ENCODE results near the gene ZBTB42. TPM values are rescaled to one million over a fixed set of nuclear protein-coding genes. Genes with fewer than 3 reads are reported as not detected.

Gene ZBTB42
- total RNA-seq, 4 donors from 2014 or later, result 5.9 to 24.3 (median 11.7) TPM

DNA sequence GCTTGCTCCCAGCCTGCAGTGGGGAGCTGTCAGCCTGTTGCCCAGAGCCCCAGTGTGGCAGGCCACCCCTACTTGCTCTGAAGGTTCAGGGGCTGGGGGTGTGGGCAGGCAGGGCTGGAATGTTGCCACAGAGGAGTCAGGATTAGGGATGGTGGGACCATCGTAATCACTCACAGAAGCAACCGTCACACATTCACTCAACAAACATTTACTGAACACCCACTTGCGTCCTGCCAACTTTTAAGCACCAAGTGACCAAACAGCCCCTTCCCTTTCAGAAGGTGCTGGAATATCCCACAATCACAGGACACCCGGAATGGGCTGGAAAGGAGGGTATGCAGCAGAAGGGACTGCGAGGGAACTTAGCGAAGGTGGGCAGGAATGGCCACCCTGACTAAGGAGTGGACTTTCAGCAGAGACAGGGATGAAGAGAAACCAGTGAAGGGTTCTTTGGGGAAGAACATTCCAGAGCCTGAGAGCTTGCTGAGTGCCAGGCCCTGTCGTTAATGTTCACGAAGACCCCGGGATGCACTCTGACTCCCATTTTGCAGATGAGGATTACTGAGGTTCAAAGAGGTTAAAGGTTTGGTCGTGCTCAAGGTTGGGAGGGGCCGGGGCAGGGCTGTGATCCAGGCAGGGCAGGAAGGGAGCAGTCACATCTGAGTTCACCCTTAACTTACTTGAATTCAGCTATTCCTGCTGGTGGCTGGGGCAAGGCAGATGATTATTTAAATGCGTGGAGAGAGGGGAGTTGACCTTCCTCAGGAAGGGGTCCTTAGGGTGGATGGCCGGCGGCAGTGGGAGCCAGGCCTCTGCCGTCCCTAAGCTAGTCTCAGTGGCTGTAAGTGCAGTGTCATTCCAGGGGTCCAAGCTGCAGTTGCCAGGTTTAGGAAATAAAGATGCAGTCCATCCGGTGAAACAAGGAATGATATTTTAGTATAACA is 2.3 kb upstream of the ZBTB42 start:
- whole genome bisulfite sequencing, 2 donors (ENCODE audit: low coverage in 1 of 2), result 73 to 90% methylated on average over 5 to 16 of the region's 16 CpGs
- no peaks in the 10 kb centered on the region for H3K9me3 ChIP-seq
- H3K36me3 ChIP-seq, result no peaks in the 10 kb centered on the region
- intact Hi-C loops (cut with DNase I; ENCODE audit: low total_unique reads), result no loop called here
- peaks cover 26 to 56% (median 41%) of the 10 kb centered on the region in 4 donors for H3K4me1 ChIP-seq
- H3K27me3 ChIP-seq, result no peaks in the 10 kb centered on the region
- no peak for DNase-seq
- peak overlapping the region; percentile 90 to 94 (median 91) for H3K27ac ChIP-seq
- no peak for TF ChIP-seq POLR2AphosphoS5 (IDR thresholded peaks at IDR 0.05)
- in situ Hi-C loops (cut with MboI; ENCODE audit: low pct_ligation_motif_present in 1 of 4, low pct_unique_long_range_greater_than_20kb in 1 of 4, low sequenced_read_pairs in 3 of 4), result no loop called here
- no peak overlapping the region for H3K4me3 ChIP-seq

GRCh38 chr14:104799244-104800014 is 1.5 kb upstream of the ZBTB42 start:
- Histone ChIP-seq H3K36me3 (no peaks in the 10 kb centered on the region), H3K27ac (peak overlapping the region; percentile 90 to 94 (median 91)), H3K9me3 (no peaks in the 10 kb centered on the region), H3K27me3 (no peaks in the 10 kb centered on the region), H3K4me3 (peak overlapping the region in 3 of 4 donors; percentile 58 to 64 (median 59)), H3K4me1 (peaks cover 17 to 48% (median 33%) of the 10 kb centered on the region in 4 donors)
- 48 to 54% methylated on average over 11 to 21 of the region's 21 CpGs for WGBS, 2 donors (ENCODE audit: low coverage in 1 of 2)
- DNase-seq, result no peak
- TF ChIP-seq, protein P1, sequence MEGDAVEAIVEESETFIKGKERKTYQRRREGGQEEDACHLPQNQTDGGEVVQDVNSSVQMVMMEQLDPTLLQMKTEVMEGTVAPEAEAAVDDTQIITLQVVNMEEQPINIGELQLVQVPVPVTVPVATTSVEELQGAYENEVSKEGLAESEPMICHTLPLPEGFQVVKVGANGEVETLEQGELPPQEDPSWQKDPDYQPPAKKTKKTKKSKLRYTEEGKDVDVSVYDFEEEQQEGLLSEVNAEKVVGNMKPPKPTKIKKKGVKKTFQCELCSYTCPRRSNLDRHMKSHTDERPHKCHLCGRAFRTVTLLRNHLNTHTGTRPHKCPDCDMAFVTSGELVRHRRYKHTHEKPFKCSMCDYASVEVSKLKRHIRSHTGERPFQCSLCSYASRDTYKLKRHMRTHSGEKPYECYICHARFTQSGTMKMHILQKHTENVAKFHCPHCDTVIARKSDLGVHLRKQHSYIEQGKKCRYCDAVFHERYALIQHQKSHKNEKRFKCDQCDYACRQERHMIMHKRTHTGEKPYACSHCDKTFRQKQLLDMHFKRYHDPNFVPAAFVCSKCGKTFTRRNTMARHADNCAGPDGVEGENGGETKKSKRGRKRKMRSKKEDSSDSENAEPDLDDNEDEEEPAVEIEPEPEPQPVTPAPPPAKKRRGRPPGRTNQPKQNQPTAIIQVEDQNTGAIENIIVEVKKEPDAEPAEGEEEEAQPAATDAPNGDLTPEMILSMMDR (IDR thresholded peaks at IDR 0.05), result peak in 1 of 5 experiments; percentile 6
- no peak for TF ChIP-seq EP300 (IDR thresholded peaks at IDR 0.05; ENCODE audit: low read depth)
- in situ Hi-C loops (cut with MboI; ENCODE audit: low pct_ligation_motif_present in 1 of 4, low pct_unique_long_range_greater_than_20kb in 1 of 4, low sequenced_read_pairs in 3 of 4), result no loop called here
- intact Hi-C loops (cut with DNase I; ENCODE audit: low total_unique reads), result no loop called here

DNA sequence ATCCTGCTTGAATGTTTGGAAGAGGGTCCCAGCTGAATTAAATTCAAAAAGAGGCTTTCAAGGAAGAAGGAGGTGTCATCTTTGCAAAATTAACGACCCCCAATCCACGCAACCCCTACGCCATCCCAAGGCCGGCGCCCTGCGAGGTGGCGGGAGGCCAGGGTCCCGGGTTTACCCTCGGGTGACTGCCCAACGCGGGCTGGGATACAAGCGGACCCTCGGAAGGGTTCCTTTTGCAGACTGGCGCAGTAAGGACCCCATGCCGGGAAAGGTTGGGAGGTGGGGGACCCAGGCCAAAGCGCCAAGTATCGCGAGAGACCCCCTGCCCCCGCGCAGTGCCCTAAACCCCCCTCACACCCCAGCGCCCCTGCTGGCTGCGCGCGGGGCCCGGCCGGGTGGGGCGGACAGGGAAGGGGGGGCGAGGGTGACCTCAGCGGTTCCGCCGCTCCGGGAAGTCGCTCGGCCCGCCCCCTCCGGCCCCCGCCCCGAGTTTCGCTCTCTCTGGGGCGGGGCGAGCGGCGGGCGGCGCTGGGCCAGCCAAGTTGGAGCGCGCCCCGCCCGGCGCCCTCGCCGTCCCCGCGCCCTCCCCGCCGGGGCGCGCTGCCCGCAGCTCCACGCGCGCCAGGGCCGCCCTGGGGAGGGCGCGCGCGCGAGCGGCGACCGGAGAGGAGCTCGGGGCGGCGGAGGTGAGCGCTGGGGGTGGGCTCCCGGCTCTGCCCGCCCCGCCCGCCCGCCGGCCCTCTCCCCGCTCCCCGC is 708 bp upstream of the ZBTB42 start:
- Histone ChIP-seq H3K27me3 (no peaks in the 10 kb centered on the region), H3K36me3 (no peaks in the 10 kb centered on the region), H3K4me3 (peak overlapping the region; percentile 41 to 64 (median 58)), H3K4me1 (peaks cover 16 to 45% (median 31%) of the 10 kb centered on the region in 4 donors), H3K9me3 (no peaks in the 10 kb centered on the region), H3K27ac (peak overlapping the region; percentile 90 to 94 (median 91))
- in situ Hi-C loops (cut with MboI; ENCODE audit: low pct_ligation_motif_present in 1 of 4, low pct_unique_long_range_greater_than_20kb in 1 of 4, low sequenced_read_pairs in 3 of 4) (no loop called here), intact Hi-C loops (cut with DNase I; ENCODE audit: low total_unique reads) (no loop called here)
- DNase-seq, result peak; percentile 92
- 6% methylated on average over 15 of the region's 83 CpGs; no CpG with 5 or more reads in 1 of the 2 donors for WGBS, 2 donors (ENCODE audit: low coverage in 1 of 2)
- TF ChIP-seq POLR2AphosphoS5 (IDR thresholded peaks at IDR 0.05), result peak; percentile 46 to 74 (median 61)
- TF ChIP-seq POLR2A (IDR thresholded peaks at IDR 0.05), result peak; percentile 31
- no peak for TF ChIP-seq EP300 (IDR thresholded peaks at IDR 0.05; ENCODE audit: low read depth)
- TF ChIP-seq, protein P1 (IDR thresholded peaks at IDR 0.05), result peak; percentile 45 to 74 (median 54)

DNA sequence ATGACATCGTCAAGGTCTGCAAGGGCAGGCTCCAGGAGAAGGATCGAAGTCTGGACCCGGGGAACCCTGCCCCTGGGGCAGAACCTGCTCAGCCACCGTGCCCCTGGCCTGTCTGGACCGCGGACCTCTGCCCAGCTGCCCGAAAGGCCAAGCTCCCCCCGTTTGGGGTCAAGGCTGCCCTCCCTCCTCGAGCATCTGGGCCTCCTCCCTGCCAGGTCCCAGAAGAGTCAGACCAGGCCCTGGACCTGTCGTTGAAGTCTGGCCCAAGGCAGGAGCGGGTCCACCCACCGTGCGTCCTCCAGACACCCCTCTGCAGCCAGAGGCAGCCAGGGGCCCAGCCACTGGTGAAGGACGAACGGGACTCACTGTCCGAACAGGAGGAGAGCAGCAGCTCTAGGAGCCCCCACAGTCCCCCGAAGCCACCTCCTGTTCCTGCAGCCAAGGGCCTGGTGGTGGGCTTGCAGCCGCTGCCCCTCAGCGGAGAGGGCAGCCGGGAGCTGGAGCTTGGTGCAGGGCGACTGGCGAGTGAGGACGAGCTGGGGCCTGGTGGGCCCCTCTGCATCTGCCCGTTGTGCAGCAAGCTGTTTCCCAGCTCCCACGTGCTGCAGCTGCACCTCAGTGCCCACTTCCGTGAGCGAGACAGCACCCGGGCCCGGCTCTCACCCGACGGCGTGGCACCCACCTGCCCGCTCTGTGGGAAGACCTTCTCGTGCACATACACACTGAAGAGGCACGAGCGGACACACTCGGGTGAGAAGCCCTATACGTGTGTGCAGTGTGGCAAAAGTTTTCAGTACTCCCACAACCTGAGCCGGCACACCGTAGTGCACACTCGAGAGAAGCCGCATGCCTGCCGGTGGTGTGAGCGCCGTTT is 856 bp downstream of the ZBTB42 start:
- no peaks in the 10 kb centered on the region for H3K9me3 ChIP-seq
- in situ Hi-C loops (cut with MboI; ENCODE audit: low pct_ligation_motif_present in 1 of 4, low pct_unique_long_range_greater_than_20kb in 1 of 4, low sequenced_read_pairs in 3 of 4), result no loop called here
- TF ChIP-seq POLR2A (IDR thresholded peaks at IDR 0.05), result no peak
- no peak for TF ChIP-seq EP300 (IDR thresholded peaks at IDR 0.05; ENCODE audit: low read depth)
- no peak for TF ChIP-seq POLR2AphosphoS5 (IDR thresholded peaks at IDR 0.05)
- TF ChIP-seq, protein P1 (IDR thresholded peaks at IDR 0.05), result no peak
- no peaks in the 10 kb centered on the region for H3K36me3 ChIP-seq
- no peaks in the 10 kb centered on the region for H3K27me3 ChIP-seq
- H3K4me3 ChIP-seq, result peak overlapping the region; percentile 58 to 76 (median 62)
- no peak for DNase-seq
- intact Hi-C loops (cut with DNase I; ENCODE audit: low total_unique reads), result no loop called here
- WGBS, 2 donors (ENCODE audit: low coverage in 1 of 2), result 77% methylated on average over 39 of the region's 45 CpGs; no CpG with 5 or more reads in 1 of the 2 donors
- H3K4me1 ChIP-seq, result peaks cover 9 to 38% (median 23%) of the 10 kb centered on the region in 4 donors
- peak overlapping the region; percentile 90 to 94 (median 91) for H3K27ac ChIP-seq

Measured in transverse colon (tissue), 4 donors.